Measurements from ENCODE around the gene RBMS1. TPM values are rescaled to one million over a fixed set of nuclear protein-coding genes. Genes with fewer than 3 reads are reported as not detected.
"Not testable (repeated sequence)": the region's sequence is repeated elsewhere in the genome, so short reads cannot be mapped to it uniquely, and the experiment has no call there.

RBMS1 gene
- total and polyA plus RNA-seq, 4 donors, result 49.5 to 215 (median 76.3) TPM

DNA sequence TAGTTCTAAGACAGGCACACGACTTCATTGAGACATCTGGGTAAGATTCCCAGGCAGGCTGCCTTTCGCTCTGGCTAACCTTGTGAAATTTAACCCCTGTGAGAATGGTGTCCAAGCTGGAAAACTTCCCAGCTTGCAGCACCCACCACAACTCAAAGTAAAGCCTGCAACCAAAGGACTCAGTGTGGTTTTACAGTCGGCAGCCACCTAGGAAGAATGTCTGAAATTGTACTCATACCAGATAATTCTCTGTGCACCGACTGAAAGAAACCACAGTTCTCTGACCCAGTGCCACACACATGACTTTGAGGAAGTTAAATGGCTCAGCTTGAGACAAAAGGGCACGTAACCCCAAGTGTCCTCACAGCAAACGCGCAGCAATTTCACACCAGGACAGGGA, 125.7 kb downstream of the RBMS1 start:
- H3K9ac ChIP-seq (ENCODE audit: insufficient read depth in 1 of 2, low read length in 2 of 2), result peak overlapping the region in 1 of 2 donors; percentile 26
- H3K4me3 ChIP-seq, result no peak overlapping the region
- H3K27ac ChIP-seq (ENCODE audit: low read depth in 1 of 2, low read length in 1 of 2), result peak overlapping the region; percentile 7 to 15
- peaks cover 26 to 68% (median 28%) of the 10 kb centered on the region in 5 donors for H3K4me1 ChIP-seq (ENCODE audit: control insufficient read depth in 5 of 5, insufficient read depth in 5 of 5, low read length in 5 of 5)
- H3K9me3 ChIP-seq (ENCODE audit: control insufficient read depth in 4 of 4, insufficient read depth in 3 of 4, low read length in 3 of 4), result no peaks in the 10 kb centered on the region
- no peak for DNase-seq
- WGBS, 2 donors, result 16 to 33% methylated on average over 7 of the region's 7 CpGs
- no peak for ATAC-seq (ENCODE audit: insufficient read depth, low FRiP score)
- TF ChIP-seq, protein P1, sequence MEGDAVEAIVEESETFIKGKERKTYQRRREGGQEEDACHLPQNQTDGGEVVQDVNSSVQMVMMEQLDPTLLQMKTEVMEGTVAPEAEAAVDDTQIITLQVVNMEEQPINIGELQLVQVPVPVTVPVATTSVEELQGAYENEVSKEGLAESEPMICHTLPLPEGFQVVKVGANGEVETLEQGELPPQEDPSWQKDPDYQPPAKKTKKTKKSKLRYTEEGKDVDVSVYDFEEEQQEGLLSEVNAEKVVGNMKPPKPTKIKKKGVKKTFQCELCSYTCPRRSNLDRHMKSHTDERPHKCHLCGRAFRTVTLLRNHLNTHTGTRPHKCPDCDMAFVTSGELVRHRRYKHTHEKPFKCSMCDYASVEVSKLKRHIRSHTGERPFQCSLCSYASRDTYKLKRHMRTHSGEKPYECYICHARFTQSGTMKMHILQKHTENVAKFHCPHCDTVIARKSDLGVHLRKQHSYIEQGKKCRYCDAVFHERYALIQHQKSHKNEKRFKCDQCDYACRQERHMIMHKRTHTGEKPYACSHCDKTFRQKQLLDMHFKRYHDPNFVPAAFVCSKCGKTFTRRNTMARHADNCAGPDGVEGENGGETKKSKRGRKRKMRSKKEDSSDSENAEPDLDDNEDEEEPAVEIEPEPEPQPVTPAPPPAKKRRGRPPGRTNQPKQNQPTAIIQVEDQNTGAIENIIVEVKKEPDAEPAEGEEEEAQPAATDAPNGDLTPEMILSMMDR (IDR thresholded peaks at IDR 0.05; ENCODE audit: control extremely low read depth, extremely low read depth), result no peak
- no peaks in the 10 kb centered on the region for H3K27me3 ChIP-seq (ENCODE audit: control insufficient read depth in 3 of 3, insufficient read depth in 3 of 3, low read length in 2 of 3)
- peaks cover 2 to 12% (median 9%) of the 10 kb centered on the region in 4 donors for H3K36me3 ChIP-seq (ENCODE audit: control insufficient read depth in 4 of 4, insufficient read depth in 4 of 4, low read length in 4 of 4)

DNA sequence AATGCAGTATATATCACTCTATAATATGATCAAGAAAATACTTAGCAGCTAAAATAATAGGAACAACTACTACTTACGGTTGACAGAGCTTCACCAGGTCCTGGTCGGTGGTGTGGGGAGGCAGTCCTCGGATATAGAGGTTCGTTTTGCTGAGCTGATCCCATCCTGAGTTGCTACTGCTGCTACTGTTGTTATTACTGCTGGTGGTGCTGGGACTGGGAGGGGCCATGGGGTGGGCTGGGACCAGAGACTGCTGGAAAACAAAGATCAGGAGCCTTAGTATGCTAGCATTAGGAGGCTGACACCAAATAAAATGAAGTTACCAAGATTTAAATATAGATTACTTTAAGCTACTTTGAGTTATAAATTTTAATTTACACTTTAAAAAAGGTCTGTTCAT, 126.5 kb downstream of the RBMS1 start:
- not testable (repeated sequence) for DNase-seq; H3K4me3 ChIP-seq; H3K9me3 ChIP-seq (ENCODE audit: control insufficient read depth in 4 of 4, insufficient read depth in 3 of 4, low read length in 3 of 4); H3K27ac ChIP-seq (ENCODE audit: low read depth in 1 of 2, low read length in 1 of 2); ATAC-seq (ENCODE audit: insufficient read depth, low FRiP score); H3K27me3 ChIP-seq (ENCODE audit: control insufficient read depth in 3 of 3, insufficient read depth in 3 of 3, low read length in 2 of 3); H3K9ac ChIP-seq (ENCODE audit: insufficient read depth in 1 of 2, low read length in 2 of 2)
- Histone ChIP-seq H3K4me1 (ENCODE audit: control insufficient read depth in 5 of 5, insufficient read depth in 5 of 5, low read length in 5 of 5) (peaks cover 20 to 64% (median 26%) of the 10 kb centered on the region in 5 donors), H3K36me3 (ENCODE audit: control insufficient read depth in 4 of 4, insufficient read depth in 4 of 4, low read length in 4 of 4) (peaks cover 2 to 12% (median 9%) of the 10 kb centered on the region in 4 donors)
- WGBS, 2 donors, result 70 to 79% methylated on average over 4 of the region's 4 CpGs

- WGBS, 2 donors, result 88 to 100% methylated on average over 1 of the region's 1 CpG
- H3K27ac ChIP-seq (ENCODE audit: low read depth in 1 of 2, low read length in 1 of 2), result no peak overlapping the region
- DNase-seq, result no peak
- peaks cover 2 to 12% (median 9%) of the 10 kb centered on the region in 4 donors for H3K36me3 ChIP-seq (ENCODE audit: control insufficient read depth in 4 of 4, insufficient read depth in 4 of 4, low read length in 4 of 4)
- H3K27me3 ChIP-seq (ENCODE audit: control insufficient read depth in 3 of 3, insufficient read depth in 3 of 3, low read length in 2 of 3), result no peaks in the 10 kb centered on the region
- no peaks in the 10 kb centered on the region for H3K9me3 ChIP-seq (ENCODE audit: control insufficient read depth in 4 of 4, insufficient read depth in 3 of 4, low read length in 3 of 4)
- peaks cover 18 to 67% (median 22%) of the 10 kb centered on the region in 5 donors for H3K4me1 ChIP-seq (ENCODE audit: control insufficient read depth in 5 of 5, insufficient read depth in 5 of 5, low read length in 5 of 5)
- no peak for ATAC-seq (ENCODE audit: insufficient read depth, low FRiP score)
- TF ChIP-seq, protein P1 (IDR thresholded peaks at IDR 0.05; ENCODE audit: control extremely low read depth, extremely low read depth), result no peak
- H3K9ac ChIP-seq (ENCODE audit: insufficient read depth in 1 of 2, low read length in 2 of 2), result no peak overlapping the region
- no peak overlapping the region for H3K4me3 ChIP-seq
Measured at GRCh38 chr2:160366474-160366873, 127.1 kb downstream of the RBMS1 start.

- WGBS, 2 donors, result 72 to 79% methylated on average over 5 of the region's 5 CpGs
- peaks cover 2 to 12% (median 9%) of the 10 kb centered on the region in 4 donors for H3K36me3 ChIP-seq (ENCODE audit: control insufficient read depth in 4 of 4, insufficient read depth in 4 of 4, low read length in 4 of 4)
- peaks cover 12 to 62% (median 21%) of the 10 kb centered on the region in 5 donors for H3K4me1 ChIP-seq (ENCODE audit: control insufficient read depth in 5 of 5, insufficient read depth in 5 of 5, low read length in 5 of 5)
- H3K27me3 ChIP-seq (ENCODE audit: control insufficient read depth in 3 of 3, insufficient read depth in 3 of 3, low read length in 2 of 3), result no peaks in the 10 kb centered on the region
- TF ChIP-seq, protein P1 (IDR thresholded peaks at IDR 0.05; ENCODE audit: control extremely low read depth, extremely low read depth), result no peak
- H3K27ac ChIP-seq (ENCODE audit: low read depth in 1 of 2, low read length in 1 of 2), result peak overlapping the region in 1 of 2 donors; percentile 60
- H3K9me3 ChIP-seq (ENCODE audit: control insufficient read depth in 4 of 4, insufficient read depth in 3 of 4, low read length in 3 of 4), result no peaks in the 10 kb centered on the region
- DNase-seq (no peak), ATAC-seq (ENCODE audit: insufficient read depth, low FRiP score) (no peak)
- peak overlapping the region in 1 of 2 donors; percentile 15 for H3K9ac ChIP-seq (ENCODE audit: insufficient read depth in 1 of 2, low read length in 2 of 2)
- H3K4me3 ChIP-seq, result no peak overlapping the region
Measured at GRCh38 chr2:160365716-160366367, 127.8 kb downstream of the RBMS1 start.

Measured in lung (tissue), 12 donors.